ENCODE measurements around the gene CAMK2A. TPM values are rescaled to one million over a fixed set of nuclear protein-coding genes. Genes with fewer than 3 reads are reported as not detected.

The CAMK2A gene
- total RNA-seq, 1 experiment from 2014 or later, result not detected

DNA sequence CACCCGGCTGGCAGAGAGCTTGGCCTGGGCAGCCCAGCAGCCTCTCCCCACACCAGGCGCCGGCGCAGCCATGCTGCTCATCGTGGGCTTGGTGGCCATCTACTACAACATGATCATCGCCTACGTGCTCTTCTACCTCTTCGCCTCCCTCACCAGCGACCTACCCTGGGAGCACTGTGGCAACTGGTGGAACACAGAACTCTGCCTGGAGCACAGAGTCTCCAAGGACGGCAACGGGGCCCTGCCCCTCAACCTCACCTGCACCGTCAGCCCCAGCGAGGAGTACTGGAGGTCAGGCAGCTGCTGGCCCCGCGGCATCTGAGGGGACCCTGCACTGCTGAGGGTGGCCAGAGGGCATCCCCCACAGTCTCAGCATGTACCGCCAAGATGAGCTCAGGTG is 92.6 kb downstream of the CAMK2A start:
- Mint-ChIP-seq H3K36me3 (ENCODE audit: insufficient read depth, unreplicated experiment) (no peaks in the 10 kb centered on the region), H3K27me3 (ENCODE audit: unreplicated experiment) (peaks cover 89% of the 10 kb centered on the region), H3K4me3 (ENCODE audit: low read depth, unreplicated experiment) (no peak overlapping the region), H3K4me1 (ENCODE audit: low read depth, unreplicated experiment) (no peaks in the 10 kb centered on the region), H3K27ac (ENCODE audit: unreplicated experiment) (no peak overlapping the region), H3K9me3 (ENCODE audit: low read depth, unreplicated experiment) (no peaks in the 10 kb centered on the region)
- BruUV-seq (replicated peaks), result no TSS peak
- CTCF ChIA-PET, result no interaction called here
- TF ChIP-seq, protein P1, sequence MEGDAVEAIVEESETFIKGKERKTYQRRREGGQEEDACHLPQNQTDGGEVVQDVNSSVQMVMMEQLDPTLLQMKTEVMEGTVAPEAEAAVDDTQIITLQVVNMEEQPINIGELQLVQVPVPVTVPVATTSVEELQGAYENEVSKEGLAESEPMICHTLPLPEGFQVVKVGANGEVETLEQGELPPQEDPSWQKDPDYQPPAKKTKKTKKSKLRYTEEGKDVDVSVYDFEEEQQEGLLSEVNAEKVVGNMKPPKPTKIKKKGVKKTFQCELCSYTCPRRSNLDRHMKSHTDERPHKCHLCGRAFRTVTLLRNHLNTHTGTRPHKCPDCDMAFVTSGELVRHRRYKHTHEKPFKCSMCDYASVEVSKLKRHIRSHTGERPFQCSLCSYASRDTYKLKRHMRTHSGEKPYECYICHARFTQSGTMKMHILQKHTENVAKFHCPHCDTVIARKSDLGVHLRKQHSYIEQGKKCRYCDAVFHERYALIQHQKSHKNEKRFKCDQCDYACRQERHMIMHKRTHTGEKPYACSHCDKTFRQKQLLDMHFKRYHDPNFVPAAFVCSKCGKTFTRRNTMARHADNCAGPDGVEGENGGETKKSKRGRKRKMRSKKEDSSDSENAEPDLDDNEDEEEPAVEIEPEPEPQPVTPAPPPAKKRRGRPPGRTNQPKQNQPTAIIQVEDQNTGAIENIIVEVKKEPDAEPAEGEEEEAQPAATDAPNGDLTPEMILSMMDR (IDR thresholded peaks at IDR 0.05; ENCODE audit: unreplicated experiment), result no peak
- intact Hi-C loops (cut with micrococcal nuclease; ENCODE audit: unreplicated experiment), result no loop called here
- DNase-seq, result no peak

DNA sequence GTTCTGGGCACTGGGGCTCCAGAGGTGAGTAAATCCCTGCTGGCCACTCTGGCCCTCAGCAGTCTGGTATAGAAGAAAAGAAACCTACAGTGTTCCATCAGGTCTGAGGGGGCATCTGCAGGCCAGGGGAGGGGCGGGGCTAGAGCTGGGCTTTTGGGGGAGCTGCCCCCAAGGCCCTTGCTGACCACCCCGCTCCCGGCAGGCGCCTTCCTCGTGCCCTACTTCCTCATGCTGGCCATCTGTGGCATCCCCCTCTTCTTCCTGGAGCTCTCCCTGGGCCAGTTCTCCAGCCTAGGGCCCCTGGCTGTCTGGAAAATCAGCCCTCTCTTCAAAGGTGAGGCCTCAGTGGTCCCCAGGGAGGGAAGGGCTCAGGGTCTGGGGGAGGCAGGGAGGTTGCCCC is 93.1 kb downstream of the CAMK2A start:
- no TSS peak for BruUV-seq (replicated peaks)
- no peak overlapping the region for H3K27ac Mint-ChIP-seq (ENCODE audit: unreplicated experiment)
- no peaks in the 10 kb centered on the region for H3K9me3 Mint-ChIP-seq (ENCODE audit: low read depth, unreplicated experiment)
- DNase-seq, result no peak
- no peak overlapping the region for H3K4me3 Mint-ChIP-seq (ENCODE audit: low read depth, unreplicated experiment)
- no peaks in the 10 kb centered on the region for H3K36me3 Mint-ChIP-seq (ENCODE audit: insufficient read depth, unreplicated experiment)
- no peaks in the 10 kb centered on the region for H3K4me1 Mint-ChIP-seq (ENCODE audit: low read depth, unreplicated experiment)
- H3K27me3 Mint-ChIP-seq (ENCODE audit: unreplicated experiment), result peaks cover 94% of the 10 kb centered on the region
- intact Hi-C loops (cut with micrococcal nuclease; ENCODE audit: unreplicated experiment), result no loop called here
- TF ChIP-seq, protein P1 (IDR thresholded peaks at IDR 0.05; ENCODE audit: unreplicated experiment), result no peak
- CTCF ChIA-PET, result no interaction called here

DNA sequence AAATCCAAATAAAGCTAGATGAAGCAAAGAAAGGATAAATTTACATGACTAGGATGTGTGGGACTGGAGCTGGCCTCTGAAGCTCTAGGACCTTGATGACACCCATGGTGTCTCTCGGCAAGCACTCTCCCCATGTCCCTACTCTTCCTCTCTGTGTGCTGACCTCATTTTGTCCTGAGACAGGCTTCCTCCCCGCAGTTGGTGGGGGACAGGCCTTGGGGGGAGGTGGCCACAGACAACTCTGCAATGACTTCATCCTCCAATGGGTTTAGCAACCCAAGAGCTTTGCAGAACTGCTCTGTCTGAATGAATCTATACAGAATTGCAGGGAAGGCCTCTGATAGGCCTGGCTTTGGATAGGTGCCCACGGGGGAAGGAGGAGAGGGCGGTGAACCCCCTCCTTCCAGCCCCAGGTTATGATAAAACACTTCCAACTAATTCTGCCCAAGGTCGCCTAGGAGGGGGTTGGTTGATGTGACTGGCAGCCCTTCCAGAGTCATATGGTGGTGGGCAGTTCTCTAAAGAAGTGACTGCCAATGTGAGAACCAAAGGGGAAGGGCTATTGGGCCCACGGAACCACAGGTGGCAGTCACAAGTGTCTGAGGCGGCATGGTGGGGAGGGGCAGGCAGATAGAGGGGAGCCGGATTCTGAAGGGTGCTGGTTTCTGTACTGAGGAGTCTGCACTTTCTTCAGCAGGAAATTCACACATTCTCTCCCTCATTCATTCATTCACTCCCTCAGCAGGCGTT is 93.7 kb downstream of the CAMK2A start:
- no peaks in the 10 kb centered on the region for H3K9me3 Mint-ChIP-seq (ENCODE audit: low read depth, unreplicated experiment)
- DNase-seq, result no peak
- H3K27me3 Mint-ChIP-seq (ENCODE audit: unreplicated experiment), result peaks cover 97% of the 10 kb centered on the region
- TF ChIP-seq, protein P1 (IDR thresholded peaks at IDR 0.05; ENCODE audit: unreplicated experiment), result no peak
- intact Hi-C loops (cut with micrococcal nuclease; ENCODE audit: unreplicated experiment), result no loop called here
- CTCF ChIA-PET, result interaction anchor here (0.7 kb wide), 1 partner anchor 1527 kb away, joined by 3 read pairs; no protein-coding TSS in a partner anchor
- H3K36me3 Mint-ChIP-seq (ENCODE audit: insufficient read depth, unreplicated experiment), result no peaks in the 10 kb centered on the region
- H3K4me3 Mint-ChIP-seq (ENCODE audit: low read depth, unreplicated experiment), result no peak overlapping the region
- H3K27ac Mint-ChIP-seq (ENCODE audit: unreplicated experiment), result no peak overlapping the region
- H3K4me1 Mint-ChIP-seq (ENCODE audit: low read depth, unreplicated experiment), result no peaks in the 10 kb centered on the region
- no TSS peak for BruUV-seq (replicated peaks)

DNA sequence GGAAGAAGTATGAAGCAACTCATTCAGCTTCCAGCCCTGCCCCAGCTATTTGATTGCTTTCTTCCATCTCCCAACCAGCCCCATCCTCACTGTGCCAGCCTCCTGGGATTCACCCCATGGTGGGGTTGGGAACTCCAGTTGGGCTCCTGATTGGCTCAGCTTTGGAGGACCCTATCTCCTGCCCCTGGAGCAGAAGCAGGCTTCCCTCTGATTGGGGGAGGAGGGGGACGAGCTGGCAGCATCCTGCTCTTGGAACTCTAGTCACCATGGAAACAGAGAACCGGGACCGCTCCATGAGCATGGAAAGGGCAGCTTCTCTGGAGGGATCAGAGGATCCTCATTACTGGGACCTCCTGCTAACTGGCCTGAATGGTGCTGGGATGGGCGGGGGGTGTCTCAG is 97.1 kb downstream of the CAMK2A start:
- Mint-ChIP-seq H3K9me3 (ENCODE audit: low read depth, unreplicated experiment) (no peaks in the 10 kb centered on the region), H3K27ac (ENCODE audit: unreplicated experiment) (no peak overlapping the region), H3K4me3 (ENCODE audit: low read depth, unreplicated experiment) (no peak overlapping the region), H3K27me3 (ENCODE audit: unreplicated experiment) (peaks cover 97% of the 10 kb centered on the region), H3K36me3 (ENCODE audit: insufficient read depth, unreplicated experiment) (no peaks in the 10 kb centered on the region), H3K4me1 (ENCODE audit: low read depth, unreplicated experiment) (no peaks in the 10 kb centered on the region)
- CTCF ChIA-PET, result interaction anchor here (1.1 kb wide), 1 partner anchor 14 kb away, joined by 3 read pairs; no protein-coding TSS in a partner anchor
- no TSS peak for BruUV-seq (replicated peaks)
- no peak for DNase-seq
- TF ChIP-seq, protein P1 (IDR thresholded peaks at IDR 0.05; ENCODE audit: unreplicated experiment), result no peak
- intact Hi-C loops (cut with micrococcal nuclease; ENCODE audit: unreplicated experiment), result no loop called here
